Lung (tissue), 12 donors: Measurements from ENCODE around the gene MTFR1L. TPM values are rescaled to one million over a fixed set of nuclear protein-coding genes. Genes with fewer than 3 reads are reported as not detected.

Experiments used
- ATAC-seq: fragments of 200-7000 bp; cut with Tn5 transposase; one replicate; pipeline ENCODE4 v1.9.1; 2020; ENCODE audit warnings: moderate number of reproducible peaks; ENCODE audit not compliant: insufficient read depth, low FRiP score
- DNase-seq, 3 donors: peaks; one replicate each; pipeline ENCODE4 v3.0.0-alpha.2; 2013 to 2017
- H3K27ac ChIP-seq, 2 donors: one replicate each; pipeline ENCODE4 v1.5.1; 2013; ENCODE audit warnings: mild to moderate bottlenecking in 2 of 2, moderate library complexity in 2 of 2, control low read depth in 1 of 2, inconsistent platforms in 1 of 2, low read depth in 1 of 2, low read length in 1 of 2
- H3K27me3 ChIP-seq, 3 donors: one replicate each; pipeline ENCODE4 v1.5.1; 2013; ENCODE audit warnings: low read length in 2 of 3; ENCODE audit not compliant: control insufficient read depth in 3 of 3, insufficient read depth in 3 of 3
- H3K36me3 ChIP-seq, 4 donors: one replicate each; pipeline ENCODE4 v1.5.1; 2013; ENCODE audit warnings: low read length in 4 of 4, mild to moderate bottlenecking in 1 of 4, moderate library complexity in 1 of 4; ENCODE audit not compliant: control insufficient read depth in 4 of 4, insufficient read depth in 4 of 4
- H3K4me1 ChIP-seq, 5 donors: one replicate each; pipeline ENCODE4 v1.5.1; 2013; ENCODE audit warnings: low read length in 5 of 5, mild to moderate bottlenecking in 2 of 5, moderate library complexity in 1 of 5; ENCODE audit not compliant: control insufficient read depth in 5 of 5, insufficient read depth in 5 of 5
- H3K4me3 ChIP-seq: one replicate; pipeline ENCODE4 v1.5.1; 2013; ENCODE audit warnings: mild to moderate bottlenecking, control low read depth, moderate library complexity
- H3K9ac ChIP-seq, 2 donors: one replicate each; pipeline ENCODE4 v1.5.1; 2013; ENCODE audit warnings: low read length in 2 of 2, control low read depth in 1 of 2; ENCODE audit not compliant: insufficient read depth in 1 of 2
- H3K9me3 ChIP-seq, 4 donors: one replicate each; pipeline ENCODE4 v1.5.1; 2013; ENCODE audit warnings: low read length in 3 of 4, mild to moderate bottlenecking in 1 of 4, moderate library complexity in 1 of 4; ENCODE audit not compliant: control insufficient read depth in 4 of 4, insufficient read depth in 3 of 4
- WGBS, 2 donors: extraction: QIAGEN DNeasy Blood & Tissue Kit; methylation state at CpG; one replicate each; pipeline ENCODE4 v1.1.7; 2013; 5-methylcytosine and 5-hydroxymethylcytosine counted together
- polyA plus RNA-seq, 2 donors: library from polyadenylated mRNA; stranded (reverse); fragments of 200-250 nt; gene quantifications; one replicate each; pipeline ENCODE4 v1.2.1, GENCODE V29; 2013
- total RNA-seq, 2 donors: library from RNA; depleted of rRNA in 1 of 2; stranded (reverse); fragments of >200 nt in 1 of 2; gene quantifications; one replicate each; pipeline ENCODE4 v1.2.1, GENCODE V29; 2014 to 2021
- TF ChIP-seq, protein P1 (sequence below): IDR thresholded peaks from 2 replicates; pipeline ENCODE4 v1.5.1; 2012; ENCODE audit warnings: mild to moderate bottlenecking; ENCODE audit errors: control extremely low read depth, extremely low read depth
- donor health status: control.
- donor health status: control.
- donor health status: Bipolar disorder and iron deficiency.
- donor health status: healthy.
- donor health status: DM: yes; HTN: yes; CAD: no.

MTFR1L gene
- total and polyA plus RNA-seq, 4 donors: 35.4 to 43.6 (median 38.4) TPM

DNA sequence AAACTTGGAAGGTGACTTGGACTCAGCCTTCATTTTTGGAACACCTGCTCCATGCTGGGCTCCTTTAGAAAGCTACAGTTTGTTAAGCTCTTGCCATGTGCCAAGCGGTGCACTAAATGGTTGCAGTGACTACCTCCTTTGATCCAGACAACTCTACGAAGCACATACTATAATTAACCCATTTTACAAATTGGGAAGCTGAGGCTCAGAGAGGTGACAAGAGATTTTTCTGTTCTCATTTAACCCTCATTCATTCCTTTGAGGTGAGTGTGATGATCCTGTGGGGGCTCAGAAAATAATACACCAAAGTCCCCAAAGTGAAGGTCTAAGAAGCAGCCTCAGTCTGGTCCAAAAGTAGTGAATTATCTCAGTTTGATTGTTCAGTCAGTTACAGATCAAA is 57.4 kb downstream of the MTFR1L start:
- Histone ChIP-seq H3K4me3 (no peak overlapping the region), H3K27me3 (no peaks in the 10 kb centered on the region), H3K27ac (no peak overlapping the region), H3K36me3 (no peaks in the 10 kb centered on the region), H3K9ac (no peak overlapping the region), H3K4me1 (peaks cover 0 to 17% (median 0%) of the 10 kb centered on the region in 5 donors), H3K9me3 (no peaks in the 10 kb centered on the region)
- TF ChIP-seq, protein P1, sequence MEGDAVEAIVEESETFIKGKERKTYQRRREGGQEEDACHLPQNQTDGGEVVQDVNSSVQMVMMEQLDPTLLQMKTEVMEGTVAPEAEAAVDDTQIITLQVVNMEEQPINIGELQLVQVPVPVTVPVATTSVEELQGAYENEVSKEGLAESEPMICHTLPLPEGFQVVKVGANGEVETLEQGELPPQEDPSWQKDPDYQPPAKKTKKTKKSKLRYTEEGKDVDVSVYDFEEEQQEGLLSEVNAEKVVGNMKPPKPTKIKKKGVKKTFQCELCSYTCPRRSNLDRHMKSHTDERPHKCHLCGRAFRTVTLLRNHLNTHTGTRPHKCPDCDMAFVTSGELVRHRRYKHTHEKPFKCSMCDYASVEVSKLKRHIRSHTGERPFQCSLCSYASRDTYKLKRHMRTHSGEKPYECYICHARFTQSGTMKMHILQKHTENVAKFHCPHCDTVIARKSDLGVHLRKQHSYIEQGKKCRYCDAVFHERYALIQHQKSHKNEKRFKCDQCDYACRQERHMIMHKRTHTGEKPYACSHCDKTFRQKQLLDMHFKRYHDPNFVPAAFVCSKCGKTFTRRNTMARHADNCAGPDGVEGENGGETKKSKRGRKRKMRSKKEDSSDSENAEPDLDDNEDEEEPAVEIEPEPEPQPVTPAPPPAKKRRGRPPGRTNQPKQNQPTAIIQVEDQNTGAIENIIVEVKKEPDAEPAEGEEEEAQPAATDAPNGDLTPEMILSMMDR: no peak
- no peak for ATAC-seq
- 97 to 98% methylated on average over 2 of the region's 2 CpGs for WGBS, 2 donors
- no peak for DNase-seq

DNA sequence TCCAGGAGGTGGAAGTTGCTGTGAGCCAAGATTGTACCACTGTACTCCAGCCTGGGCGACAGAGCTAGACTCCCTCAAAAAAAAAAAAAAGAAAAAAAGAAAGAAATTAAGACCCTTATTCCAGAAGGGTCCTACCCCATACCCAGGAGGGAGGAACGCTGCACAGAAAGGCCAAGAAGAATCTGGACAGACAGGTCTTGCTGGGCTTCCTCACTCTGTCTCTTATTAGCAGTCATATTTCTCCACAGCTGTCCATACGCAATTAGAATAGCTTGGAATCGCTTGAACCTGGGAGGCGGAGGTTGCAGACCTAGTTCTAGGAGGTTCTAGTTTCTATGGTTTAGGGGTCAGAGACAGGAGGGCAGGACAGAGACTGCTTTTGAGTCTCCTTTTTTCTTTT is 58.9 kb downstream of the MTFR1L start:
- no peaks in the 10 kb centered on the region for H3K27me3 ChIP-seq
- no peaks in the 10 kb centered on the region for H3K9me3 ChIP-seq
- peaks cover 0 to 17% (median 0%) of the 10 kb centered on the region in 5 donors for H3K4me1 ChIP-seq
- H3K9ac ChIP-seq: no peak overlapping the region
- ATAC-seq: no peak
- DNase-seq: no peak
- no peaks in the 10 kb centered on the region for H3K36me3 ChIP-seq
- 83 to 92% methylated on average over 5 of the region's 5 CpGs for WGBS, 2 donors
- TF ChIP-seq, protein P1: no peak
- H3K27ac ChIP-seq: no peak overlapping the region
- H3K4me3 ChIP-seq: no peak overlapping the region

DNA sequence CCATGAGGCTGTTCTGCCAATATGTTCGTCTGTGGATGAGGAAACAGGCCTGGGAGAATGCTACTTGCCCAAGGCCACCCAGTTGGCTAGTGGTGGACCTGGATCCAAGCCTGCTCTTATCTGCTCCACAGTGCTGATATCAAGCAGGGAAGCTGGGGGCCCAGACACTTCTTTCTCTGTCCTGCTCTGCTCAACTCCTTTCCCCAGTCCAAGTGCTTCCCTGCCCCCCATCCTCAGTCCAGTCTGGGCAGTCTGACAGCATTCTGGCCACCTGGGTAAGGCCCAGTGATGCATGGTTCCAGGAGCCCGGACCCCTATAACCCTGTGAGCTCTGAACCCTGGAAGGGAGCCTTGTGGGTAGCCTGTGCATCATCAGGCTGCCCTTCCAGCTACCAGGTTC is 59.9 kb downstream of the MTFR1L start:
- ATAC-seq: no peak
- DNase-seq: no peak
- 66 to 83% methylated on average over 2 of the region's 2 CpGs for WGBS, 2 donors

More for the DNA sequence above, 59.9 kb downstream of the MTFR1L start:
- H3K4me3 ChIP-seq: no peak overlapping the region
- H3K9ac ChIP-seq: no peak overlapping the region
- TF ChIP-seq, protein P1: no peak
- no peaks in the 10 kb centered on the region for H3K27me3 ChIP-seq
- no peaks in the 10 kb centered on the region for H3K9me3 ChIP-seq
- H3K4me1 ChIP-seq: peaks cover 0 to 11% (median 0%) of the 10 kb centered on the region in 5 donors
- H3K36me3 ChIP-seq: no peaks in the 10 kb centered on the region
- no peak overlapping the region for H3K27ac ChIP-seq
